ENCODE results near the gene FPR1. TPM values are rescaled to one million over a fixed set of nuclear protein-coding genes. Genes with fewer than 3 reads are reported as not detected.

The FPR1 gene
- total RNA-seq, 1 experiment from 2014 or later = 6.2 TPM

GRCh38 chr19:51733742-51734522, 17.7 kb downstream of the FPR1 start:
- TF ChIP-seq, protein P1, sequence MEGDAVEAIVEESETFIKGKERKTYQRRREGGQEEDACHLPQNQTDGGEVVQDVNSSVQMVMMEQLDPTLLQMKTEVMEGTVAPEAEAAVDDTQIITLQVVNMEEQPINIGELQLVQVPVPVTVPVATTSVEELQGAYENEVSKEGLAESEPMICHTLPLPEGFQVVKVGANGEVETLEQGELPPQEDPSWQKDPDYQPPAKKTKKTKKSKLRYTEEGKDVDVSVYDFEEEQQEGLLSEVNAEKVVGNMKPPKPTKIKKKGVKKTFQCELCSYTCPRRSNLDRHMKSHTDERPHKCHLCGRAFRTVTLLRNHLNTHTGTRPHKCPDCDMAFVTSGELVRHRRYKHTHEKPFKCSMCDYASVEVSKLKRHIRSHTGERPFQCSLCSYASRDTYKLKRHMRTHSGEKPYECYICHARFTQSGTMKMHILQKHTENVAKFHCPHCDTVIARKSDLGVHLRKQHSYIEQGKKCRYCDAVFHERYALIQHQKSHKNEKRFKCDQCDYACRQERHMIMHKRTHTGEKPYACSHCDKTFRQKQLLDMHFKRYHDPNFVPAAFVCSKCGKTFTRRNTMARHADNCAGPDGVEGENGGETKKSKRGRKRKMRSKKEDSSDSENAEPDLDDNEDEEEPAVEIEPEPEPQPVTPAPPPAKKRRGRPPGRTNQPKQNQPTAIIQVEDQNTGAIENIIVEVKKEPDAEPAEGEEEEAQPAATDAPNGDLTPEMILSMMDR (IDR thresholded peaks at IDR 0.05; ENCODE audit: unreplicated experiment) = no peak
- Mint-ChIP-seq H3K36me3 (ENCODE audit: insufficient read depth, unreplicated experiment) (no peaks in the 10 kb centered on the region), H3K9me3 (ENCODE audit: unreplicated experiment) (no peaks in the 10 kb centered on the region), H3K4me3 (ENCODE audit: unreplicated experiment) (no peak overlapping the region), H3K27me3 (ENCODE audit: insufficient read depth, unreplicated experiment) (no peaks in the 10 kb centered on the region), H3K4me1 (ENCODE audit: insufficient read depth, unreplicated experiment) (peaks cover 32% of the 10 kb centered on the region), H3K27ac (ENCODE audit: low read depth, unreplicated experiment) (no peak overlapping the region)
- intact Hi-C loops (cut with micrococcal nuclease) = no loop called here
- no TSS peak for BruUV-seq (replicated peaks)
- DNase-seq (ENCODE audit: unreplicated experiment) = no peak
- ChIA-PET POLR2A (interaction anchor here (1.1 kb wide), 1 partner anchor 8 kb away, joined by 4 read pairs; no protein-coding TSS in a partner anchor), CTCF (interaction anchor here (0.6 to 0.8 kb wide), 2 partner anchors 9 to 43 kb away, joined by 4 to 7 read pairs; no protein-coding TSS in a partner anchor)

DNA sequence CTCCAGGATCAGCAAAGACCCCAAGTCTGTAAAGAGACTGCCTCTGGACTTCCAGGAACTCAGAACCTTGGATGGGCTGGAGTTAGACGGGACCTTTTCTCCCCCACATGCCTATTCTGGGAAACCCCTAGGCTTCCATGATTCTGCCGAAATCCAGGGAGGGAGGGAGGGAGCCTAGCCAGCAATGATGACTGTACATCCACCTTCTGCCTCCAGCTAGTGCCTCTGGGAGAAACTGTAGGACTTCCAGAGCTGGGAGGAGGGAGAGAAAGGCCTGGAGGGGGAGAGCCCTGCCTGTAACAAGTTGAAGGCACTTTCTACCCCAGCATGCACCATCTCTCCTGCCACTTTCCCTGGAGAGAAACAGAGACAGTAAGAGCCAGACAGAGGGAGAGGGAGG, 21.9 kb downstream of the FPR1 start:
- DNase-seq (ENCODE audit: unreplicated experiment) = peak; percentile 43
- Mint-ChIP-seq H3K27ac (ENCODE audit: low read depth, unreplicated experiment) (no peak overlapping the region), H3K36me3 (ENCODE audit: insufficient read depth, unreplicated experiment) (peaks cover 7% of the 10 kb centered on the region), H3K4me1 (ENCODE audit: insufficient read depth, unreplicated experiment) (peaks cover 42% of the 10 kb centered on the region), H3K9me3 (ENCODE audit: unreplicated experiment) (peaks cover 7% of the 10 kb centered on the region), H3K4me3 (ENCODE audit: unreplicated experiment) (no peak overlapping the region), H3K27me3 (ENCODE audit: insufficient read depth, unreplicated experiment) (no peaks in the 10 kb centered on the region)
- BruUV-seq (replicated peaks) = no TSS peak
- ChIA-PET POLR2A (no interaction called here), CTCF (interaction anchor here (0.8 to 1.0 kb wide), 2 partner anchors 12 to 26 kb away, joined by 3 read pairs; no protein-coding TSS in a partner anchor)
- intact Hi-C loops (cut with micrococcal nuclease) = loop anchor here (5.0 kb wide), 1 partner anchor 48 kb away; no protein-coding TSS in a partner anchor
- TF ChIP-seq, protein P1 (IDR thresholded peaks at IDR 0.05; ENCODE audit: unreplicated experiment) = no peak

- peaks cover 7% of the 10 kb centered on the region for H3K9me3 Mint-ChIP-seq (ENCODE audit: unreplicated experiment)
- peak overlapping the region; percentile 62 for H3K4me3 Mint-ChIP-seq (ENCODE audit: unreplicated experiment)
Observed at GRCh38 chr19:51727349-51727880, 24.3 kb downstream of the FPR1 start.

More at GRCh38 chr19:51727349-51727880, 24.3 kb downstream of the FPR1 start:
- H3K36me3 Mint-ChIP-seq (ENCODE audit: insufficient read depth, unreplicated experiment) = peaks cover 7% of the 10 kb centered on the region
- no TSS peak for BruUV-seq (replicated peaks)
- CTCF ChIA-PET = interaction anchor here (1.2 to 2.2 kb wide), 2 partner anchors 50 to 66 kb away, joined by 3 to 7 read pairs; no protein-coding TSS in a partner anchor
- intact Hi-C loops (cut with micrococcal nuclease) = loop anchor here (2.0 to 5.0 kb wide), 2 partner anchors 23 to 50 kb away; partner anchors contain the start of gene FPR1
- peak; percentile 88 for DNase-seq (ENCODE audit: unreplicated experiment)
- TF ChIP-seq, protein P1 (IDR thresholded peaks at IDR 0.05; ENCODE audit: unreplicated experiment) = no peak
- H3K4me1 Mint-ChIP-seq (ENCODE audit: insufficient read depth, unreplicated experiment) = peaks cover 51% of the 10 kb centered on the region
- POLR2A ChIA-PET = interaction anchor here (0.7 to 3.6 kb wide), 5 partner anchors 16 to 123 kb away, joined by 3 to 25 read pairs (median 11); partner anchors contain the start of gene FPR1
- H3K27ac Mint-ChIP-seq (ENCODE audit: low read depth, unreplicated experiment) = peak overlapping the region; percentile 85
- no peaks in the 10 kb centered on the region for H3K27me3 Mint-ChIP-seq (ENCODE audit: insufficient read depth, unreplicated experiment)

Measured in MCF 10A (cell line).